NCI-H1048 (cell line): ENCODE data around the gene NBPF4.
"Not testable (repeated sequence)": the region's sequence is repeated elsewhere in the genome, so short reads cannot be mapped to it uniquely, and the experiment has no call there.

Source experiments
- DNase-seq: peaks from one replicate; lab custom pipeline; 2025; lab: John Stamatoyannopoulos, UW

Gene NBPF4

GRCh38 chr1:108209456-108210108 is 34.3 kb downstream of the NBPF4 start:
- DNase-seq, result no peak

GRCh38 chr1:108208724-108209446 is 35.0 kb downstream of the NBPF4 start:
- DNase-seq, result no peak

- DNase-seq, result not testable (repeated sequence)
Observed at GRCh38 chr1:108203582-108203981, 40.3 kb downstream of the NBPF4 start.

- DNase-seq, result no peak
Observed at GRCh38 chr1:108201687-108202086, 42.2 kb downstream of the NBPF4 start.

GRCh38 chr1:108200687-108201051 is 43.2 kb downstream of the NBPF4 start:
- no peak for DNase-seq

- DNase-seq, result no peak
Observed at GRCh38 chr1:108199781-108200686, 43.8 kb downstream of the NBPF4 start, which contains the start of gene SLC25A24. SLC25A24 (minus strand) TSS chr1:108200343; CDS start chr1:108200138, 205 bp downstream.

- DNase-seq, result no peak
Observed at GRCh38 chr1:108199201-108199691, 44.6 kb downstream of the NBPF4 start.

- no peak for DNase-seq
Observed at GRCh38 chr1:108194051-108194450, 49.8 kb downstream of the NBPF4 start.

GRCh38 chr1:108193333-108193732 is 50.5 kb downstream of the NBPF4 start:
- no peak for DNase-seq

- no peak for DNase-seq
Observed at GRCh38 chr1:108192581-108192980, 51.3 kb downstream of the NBPF4 start.

GRCh38 chr1:108190686-108191416 is 53.0 kb downstream of the NBPF4 start:
- no peak for DNase-seq

- no peak for DNase-seq
Observed at GRCh38 chr1:108190001-108190634, 53.8 kb downstream of the NBPF4 start.

- DNase-seq, result no peak
Observed at GRCh38 chr1:108188801-108189200, 55.1 kb downstream of the NBPF4 start.

- DNase-seq, result no peak
Observed at GRCh38 chr1:108182959-108183700, 60.7 kb downstream of the NBPF4 start.

- DNase-seq, result no peak
Observed at GRCh38 chr1:108179018-108179417, 64.9 kb downstream of the NBPF4 start.
